OCI-LY7 (cell line): ENCODE results near the gene SPINT1. TPM values are rescaled to one million over a fixed set of nuclear protein-coding genes. Genes with fewer than 3 reads are reported as not detected.

Source experiments
- BruUV-seq: library from RNA; stranded (reverse); fragments of 400-500 nt; replicated peaks from 2 replicates; lab custom pipeline; 2021; lab: Mats Ljungman, UMichigan
- CTCF ChIA-PET: fragments of 300-600 bp; sonication (Branson Sonifier 250); formaldehyde crosslinking; loops from one replicate; lab custom pipeline; 2022; ENCODE audit warnings: antibody characterized with exemption; ENCODE audit not compliant: unreplicated experiment; lab: Charles Lee
- POLR2A ChIA-PET: fragments of 300-600 bp; sonication (Branson Sonifier 250); formaldehyde crosslinking; loops from one replicate; lab custom pipeline; 2022; ENCODE audit warnings: antibody characterized with exemption; lab: Charles Lee
- DNase-seq: peaks from one replicate; pipeline ENCODE4 v3.0.0-alpha.2; 2015; ENCODE audit warnings: low spot score
- H2AFZ ChIP-seq: fragments of 200-600 bp; sonication (generic), shearing (Covaris generic); 2 replicates; pipeline ENCODE4 v1.6.1; 2014; ENCODE audit warnings: mild to moderate bottlenecking, antibody characterized with exemption, low read length, moderate library complexity
- H3K27ac ChIP-seq: fragments of 200-600 bp; sonication (generic); 2 replicates; pipeline ENCODE4 v1.5.1; 2014; ENCODE audit warnings: mixed run types, low read depth, mild to moderate bottlenecking, moderate library complexity, low read length, inconsistent platforms; ENCODE audit not compliant: poor library complexity, severe bottlenecking
- H3K36me3 ChIP-seq: fragments of 200-600 bp; sonication (generic); 2 replicates; pipeline ENCODE4 v1.6.1; 2014; ENCODE audit warnings: mild to moderate bottlenecking, antibody characterized with exemption, low read length, moderate library complexity, mixed read lengths; ENCODE audit not compliant: insufficient read depth
- H3K4me1 ChIP-seq: fragments of 200-600 bp; sonication (generic); 2 replicates; pipeline ENCODE4 v1.5.1; 2014; ENCODE audit warnings: mild to moderate bottlenecking, low read length; ENCODE audit not compliant: insufficient read depth, poor library complexity, severe bottlenecking
- H3K4me2 ChIP-seq: fragments of 200-600 bp; sonication (generic); 2 replicates; pipeline ENCODE4 v1.6.1; 2014; ENCODE audit warnings: mild to moderate bottlenecking, low read length
- H3K4me3 ChIP-seq: fragments of 200-600 bp; sonication (generic); 2 replicates; pipeline ENCODE4 v1.5.1; 2014; ENCODE audit warnings: mild to moderate bottlenecking, low read depth, low read length; ENCODE audit not compliant: poor library complexity, severe bottlenecking
- H3K79me2 ChIP-seq: fragments of 200-600 bp; sonication (generic); 2 replicates; pipeline ENCODE4 v1.6.1; 2016; ENCODE audit warnings: low read depth, mild to moderate bottlenecking, low read length, moderate library complexity, mixed read lengths; ENCODE audit not compliant: insufficient read depth
- H3K9me2 ChIP-seq: fragments of 200-600 bp; sonication (generic); 2 replicates; pipeline ENCODE4 v1.6.1; 2016; ENCODE audit warnings: mild to moderate bottlenecking, low read length, mixed read lengths; ENCODE audit not compliant: insufficient read depth
- H3K9me3 ChIP-seq: fragments of 200-600 bp; sonication (generic); 2 replicates; pipeline ENCODE4 v1.6.1; 2014; ENCODE audit warnings: mild to moderate bottlenecking, mixed run types, low read length, mixed read lengths
- H4K20me1 ChIP-seq: fragments of 200-600 bp; sonication (generic); 2 replicates; pipeline ENCODE4 v1.6.1; 2014; ENCODE audit warnings: mild to moderate bottlenecking, antibody characterized with exemption, low read length, moderate library complexity, mixed read lengths; ENCODE audit not compliant: insufficient read depth
- CTCF ChIP-seq: fragments of 200-600 bp; sonication (generic); conservative IDR thresholded peaks from 2 replicates; pipeline ENCODE4 v1.5.1; 2014; ENCODE audit warnings: mild to moderate bottlenecking, antibody characterized with exemption, low read length, moderate library complexity, mixed read lengths
- EZH2phosphoT487 ChIP-seq: fragments of 200-600 bp; sonication (generic); IDR thresholded peaks from 2 replicates; pipeline ENCODE4 v1.6.1; 2018; ENCODE audit warnings: low read depth, borderline replicate concordance, mild to moderate bottlenecking, mixed run types, antibody characterized with exemption, low read length, moderate library complexity, mixed read lengths
- intact Hi-C: fragments of 100-400 bp; cut with micrococcal nuclease; formaldehyde crosslinking; loops from one replicate; pipeline ENCODE4 v1.10.0; 2022; ENCODE audit not compliant: unreplicated experiment
- total RNA-seq, 2 experiments: library from RNA; depleted of rRNA in 1 of 2; stranded (reverse); fragments of >200 nt in 1 of 2; shearing (Covaris generic) in 1 of 2; gene quantifications; 2 replicates each; pipeline ENCODE4 v1.2.3, GENCODE V29; 2014 to 2022

The SPINT1 gene
- total RNA-seq, 2 experiments from 2014 or later = 2.4 TPM; not detected in 1

GRCh38 chr15:40879609-40880008 lies 35.8 kb downstream of the SPINT1 start:
- no TSS peak for BruUV-seq
- no peak overlapping the region for H3K4me2 ChIP-seq
- H3K4me3 ChIP-seq = no peak overlapping the region
- no peaks in the 10 kb centered on the region for H3K9me2 ChIP-seq
- H3K9me3 ChIP-seq = peaks cover 3% of the 10 kb centered on the region; the same call in 1 of the 2 replicates
- ChIA-PET POLR2A (interaction anchor here (0.6 to 1.6 kb wide), 2 partner anchors 23 to 152 kb away, joined by 3 to 4 read pairs; no protein-coding TSS in a partner anchor), CTCF (no interaction called here)
- peaks cover 3% of the 10 kb centered on the region for H3K4me1 ChIP-seq
- intact Hi-C loops = no loop called here
- no peak overlapping the region for H2AFZ ChIP-seq
- no peaks in the 10 kb centered on the region for H4K20me1 ChIP-seq
- no peak overlapping the region for H3K27ac ChIP-seq
- H3K79me2 ChIP-seq = no peaks in the 10 kb centered on the region
- no peak for DNase-seq
- TF ChIP-seq EZH2phosphoT487 (no peak), CTCF (no peak)
- no peaks in the 10 kb centered on the region for H3K36me3 ChIP-seq

GRCh38 chr15:40881351-40881750 lies 37.5 kb downstream of the SPINT1 start:
- H2AFZ ChIP-seq = no peak overlapping the region
- ChIA-PET POLR2A (interaction anchor here (1.4 to 1.5 kb wide), 2 partner anchors 11 to 23 kb away, joined by 4 to 5 read pairs; no protein-coding TSS in a partner anchor), CTCF (interaction anchor here (0.6 kb wide), 1 partner anchor 12 kb away, joined by 7 read pairs; no protein-coding TSS in a partner anchor)
- no peaks in the 10 kb centered on the region for H3K4me1 ChIP-seq
- H3K9me2 ChIP-seq = no peaks in the 10 kb centered on the region
- peaks cover 3% of the 10 kb centered on the region; the same call in 1 of the 2 replicates for H3K9me3 ChIP-seq
- H3K27ac ChIP-seq = no peak overlapping the region
- no peaks in the 10 kb centered on the region for H3K36me3 ChIP-seq
- H4K20me1 ChIP-seq = no peaks in the 10 kb centered on the region
- H3K4me2 ChIP-seq = no peak overlapping the region
- H3K79me2 ChIP-seq = no peaks in the 10 kb centered on the region
- H3K4me3 ChIP-seq = no peak overlapping the region
- TF ChIP-seq EZH2phosphoT487 (no peak), CTCF (no peak)
- no TSS peak for BruUV-seq
- intact Hi-C loops = no loop called here
- DNase-seq = no peak

DNA sequence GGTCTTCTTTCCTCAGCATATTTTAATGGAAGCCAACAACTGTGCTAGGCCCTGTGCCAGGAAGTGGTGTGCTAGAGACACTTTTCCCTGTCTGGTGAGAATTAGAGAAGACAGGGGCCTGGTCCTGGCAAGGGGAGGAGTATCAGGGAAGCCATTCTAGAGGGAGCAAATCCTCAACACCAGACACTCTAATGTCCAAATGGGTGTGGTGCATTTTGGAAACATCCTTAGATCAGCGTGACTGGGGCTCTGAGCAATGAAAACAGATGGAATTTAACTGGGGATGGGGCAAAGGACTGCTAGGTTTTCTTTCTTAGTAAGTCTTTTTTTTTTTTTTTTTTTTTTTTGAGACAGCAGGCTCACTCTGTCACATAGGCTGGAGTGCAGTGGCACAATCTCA lies 42.7 kb downstream of the SPINT1 start:
- Histone ChIP-seq H3K9me2 (no peaks in the 10 kb centered on the region), H3K4me2 (no peak overlapping the region), H4K20me1 (no peaks in the 10 kb centered on the region), H3K9me3 (peaks cover 3% of the 10 kb centered on the region; the same call in 1 of the 2 replicates), H3K4me3 (no peak overlapping the region), H3K27ac (no peak overlapping the region), H3K36me3 (no peaks in the 10 kb centered on the region), H2AFZ (no peak overlapping the region), H3K4me1 (peaks cover 12% of the 10 kb centered on the region), H3K79me2 (no peaks in the 10 kb centered on the region)
- no peak for TF ChIP-seq EZH2phosphoT487
- no peak for TF ChIP-seq CTCF
- no TSS peak for BruUV-seq
- intact Hi-C loops = no loop called here
- DNase-seq = no peak
- POLR2A ChIA-PET = interaction anchor here (0.6 kb wide), 1 partner anchor 45 kb away, joined by 4 read pairs; no protein-coding TSS in a partner anchor
- CTCF ChIA-PET = interaction anchor here (0.5 to 0.6 kb wide), 2 partner anchors 29 to 34 kb away, joined by 3 read pairs; no protein-coding TSS in a partner anchor
